ENCODE measurements around the gene ST6GALNAC3.

ST6GALNAC3 gene

GRCh38 chr1:76572229-76572628, 497.7 kb downstream of the ST6GALNAC3 start:
- no peaks in the 10 kb centered on the region for H3K79me2 ChIP-seq (ENCODE audit: low read length)
- no peaks in the 10 kb centered on the region for H3K4me1 ChIP-seq (ENCODE audit: low read length)
- H3K9ac ChIP-seq (ENCODE audit: low read length): no peak overlapping the region
- TF ChIP-seq EZH2phosphoT487 (IDR thresholded peaks at IDR 0.05; ENCODE audit: low read depth) (no peak), CTCF (IDR thresholded peaks at IDR 0.05; ENCODE audit: low read depth, low read length) (no peak)
- H3K4me2 ChIP-seq (ENCODE audit: low read length): no peak overlapping the region
- no peak overlapping the region for H3K4me3 ChIP-seq (ENCODE audit: low read length)
- no peaks in the 10 kb centered on the region for H4K20me1 ChIP-seq (ENCODE audit: insufficient read depth, low read length)
- H3K27ac ChIP-seq (ENCODE audit: low read length): no peak overlapping the region
- no peaks in the 10 kb centered on the region for H3K36me3 ChIP-seq (replicated peaks; ENCODE audit: low read depth, low read length)
- H2AFZ ChIP-seq (ENCODE audit: low read depth, low read length): no peak overlapping the region
- no peaks in the 10 kb centered on the region for H3K9me3 ChIP-seq (ENCODE audit: insufficient read depth, low read length)
- no peaks in the 10 kb centered on the region for H3K27me3 ChIP-seq (ENCODE audit: low read depth, low read length)

- Histone ChIP-seq H3K27me3 (ENCODE audit: low read depth, low read length) (no peaks in the 10 kb centered on the region), H3K79me2 (ENCODE audit: low read length) (no peaks in the 10 kb centered on the region), H2AFZ (ENCODE audit: low read depth, low read length) (no peak overlapping the region), H3K9me3 (ENCODE audit: insufficient read depth, low read length) (no peaks in the 10 kb centered on the region), H3K36me3 (replicated peaks; ENCODE audit: low read depth, low read length) (no peaks in the 10 kb centered on the region), H3K4me2 (ENCODE audit: low read length) (no peak overlapping the region), H3K9ac (ENCODE audit: low read length) (no peak overlapping the region), H3K27ac (ENCODE audit: low read length) (no peak overlapping the region), H4K20me1 (ENCODE audit: insufficient read depth, low read length) (no peaks in the 10 kb centered on the region), H3K4me1 (ENCODE audit: low read length) (no peaks in the 10 kb centered on the region), H3K4me3 (ENCODE audit: low read length) (no peak overlapping the region)
- no peak for TF ChIP-seq CTCF (IDR thresholded peaks at IDR 0.05; ENCODE audit: low read depth, low read length)
- no peak for TF ChIP-seq EZH2phosphoT487 (IDR thresholded peaks at IDR 0.05; ENCODE audit: low read depth)
Measured at GRCh38 chr1:76576876-76577524, 502.5 kb downstream of the ST6GALNAC3 start.

- TF ChIP-seq CTCF (IDR thresholded peaks at IDR 0.05; ENCODE audit: low read depth, low read length): no peak
- no peak for TF ChIP-seq EZH2phosphoT487 (IDR thresholded peaks at IDR 0.05; ENCODE audit: low read depth)
- Histone ChIP-seq H2AFZ (ENCODE audit: low read depth, low read length) (no peak overlapping the region), H3K27ac (ENCODE audit: low read length) (no peak overlapping the region), H3K79me2 (ENCODE audit: low read length) (no peaks in the 10 kb centered on the region), H4K20me1 (ENCODE audit: insufficient read depth, low read length) (no peaks in the 10 kb centered on the region), H3K27me3 (ENCODE audit: low read depth, low read length) (no peaks in the 10 kb centered on the region), H3K36me3 (replicated peaks; ENCODE audit: low read depth, low read length) (no peaks in the 10 kb centered on the region), H3K9me3 (ENCODE audit: insufficient read depth, low read length) (no peaks in the 10 kb centered on the region), H3K4me1 (ENCODE audit: low read length) (no peaks in the 10 kb centered on the region), H3K4me3 (ENCODE audit: low read length) (no peak overlapping the region), H3K9ac (ENCODE audit: low read length) (no peak overlapping the region), H3K4me2 (ENCODE audit: low read length) (no peak overlapping the region)
Measured at GRCh38 chr1:76577525-76578185, 503.1 kb downstream of the ST6GALNAC3 start.

GRCh38 chr1:76580206-76580605, 505.7 kb downstream of the ST6GALNAC3 start:
- Histone ChIP-seq H3K4me2 (ENCODE audit: low read length) (no peak overlapping the region), H3K27me3 (ENCODE audit: low read depth, low read length) (no peaks in the 10 kb centered on the region), H4K20me1 (ENCODE audit: insufficient read depth, low read length) (no peaks in the 10 kb centered on the region), H3K27ac (ENCODE audit: low read length) (no peak overlapping the region), H3K4me1 (ENCODE audit: low read length) (peaks cover 6% of the 10 kb centered on the region; the same call in 1 of the 2 replicates), H3K9me3 (ENCODE audit: insufficient read depth, low read length) (no peaks in the 10 kb centered on the region), H2AFZ (ENCODE audit: low read depth, low read length) (no peak overlapping the region), H3K4me3 (ENCODE audit: low read length) (no peak overlapping the region), H3K9ac (ENCODE audit: low read length) (no peak overlapping the region), H3K79me2 (ENCODE audit: low read length) (no peaks in the 10 kb centered on the region), H3K36me3 (replicated peaks; ENCODE audit: low read depth, low read length) (no peaks in the 10 kb centered on the region)
- no peak for TF ChIP-seq CTCF (IDR thresholded peaks at IDR 0.05; ENCODE audit: low read depth, low read length)
- TF ChIP-seq EZH2phosphoT487 (IDR thresholded peaks at IDR 0.05; ENCODE audit: low read depth): no peak
